Aorta (tissue), 5 donors: ENCODE data around the gene PDZD4. TPM values are rescaled to one million over a fixed set of nuclear protein-coding genes. Genes with fewer than 3 reads are reported as not detected.

ENCODE experiments used
- ATAC-seq: fragments of 200-7000 bp; cut with Tn5 transposase; one replicate; pipeline ENCODE4 v1.9.1; 2022; ENCODE audit warnings: moderate library complexity; ENCODE audit not compliant: low FRiP score
- DNase-seq, 2 donors: peaks; one replicate each; pipeline ENCODE4 v3.0.0-alpha.2; 2020
- H3K27ac ChIP-seq, 2 donors: one replicate each; pipeline ENCODE4 v1.5.1; 2013; ENCODE audit warnings: low read length in 2 of 2, mild to moderate bottlenecking in 2 of 2, moderate library complexity in 2 of 2, control low read depth in 1 of 2, inconsistent platforms in 1 of 2, low read depth in 1 of 2
- H3K27me3 ChIP-seq, 2 donors: one replicate each; pipeline ENCODE4 v1.6.1; 2013; ENCODE audit warnings: control low read depth in 1 of 2, low read length in 1 of 2, mild to moderate bottlenecking in 1 of 2, moderate library complexity in 1 of 2; ENCODE audit not compliant: insufficient read depth in 2 of 2, control insufficient read depth in 1 of 2
- H3K36me3 ChIP-seq, 2 donors: one replicate each; pipeline ENCODE4 v1.6.1; 2013; ENCODE audit warnings: control low read depth in 1 of 2, low read length in 1 of 2, mild to moderate bottlenecking in 1 of 2; ENCODE audit not compliant: insufficient read depth in 2 of 2, control insufficient read depth in 1 of 2
- H3K4me1 ChIP-seq, 2 donors: one replicate each; pipeline ENCODE4 v1.6.1; 2013; ENCODE audit warnings: low read length in 2 of 2, control low read depth in 1 of 2, mild to moderate bottlenecking in 1 of 2, moderate library complexity in 1 of 2; ENCODE audit not compliant: insufficient read depth in 2 of 2, control insufficient read depth in 1 of 2
- H3K4me3 ChIP-seq, 2 donors: one replicate each; pipeline ENCODE4 v1.5.1; 2013; ENCODE audit warnings: low read length in 2 of 2, control low read depth in 1 of 2, mild to moderate bottlenecking in 1 of 2
- H3K9me3 ChIP-seq: one replicate; pipeline ENCODE4 v1.6.1; 2013; ENCODE audit warnings: mild to moderate bottlenecking, low read length; ENCODE audit not compliant: control insufficient read depth
- WGBS, 2 donors: extraction: QIAGEN DNeasy Blood & Tissue Kit; methylation state at CpG; one replicate each; pipeline ENCODE4 v1.1.7; 2013; 5-methylcytosine and 5-hydroxymethylcytosine counted together
- intact Hi-C, 2 donors: fragments of 100-400 bp; cut with DNase I; formaldehyde crosslinking; loops; one replicate each; pipeline versions ENCODE4 v1.14.2 to v1.15.0; 2022
- polyA plus RNA-seq, 2 donors: library from polyadenylated mRNA; stranded (reverse); fragments of 200-250 nt; gene quantifications; one replicate each; pipeline ENCODE4 v1.2.3, GENCODE V29; 2013
- total RNA-seq, 2 donors: library from RNA; stranded (reverse); fragmentation: NEBNext Ultra II Directional; extraction: Animal tissue kit (Norgen Biotek cat#: 25700); gene quantifications; one replicate each; pipeline ENCODE4 v1.2.1, GENCODE V29; 2021
- donor health status: healthy with polysubstance abuse.
- donor health status: Bipolar disorder and iron deficiency.
- donor health status: DM: no; HTN: no; CAD: no.
- donor health status: DM: no; HTN: no; CAD: no.
- donor health status: DM: yes; HTN: yes; CAD: no.

PDZD4 gene
- total and polyA plus RNA-seq, 4 donors, result 4.4 to 27.3 (median 15.6) TPM

GRCh38 chrX:153780678-153781427 lies 49.5 kb downstream of the PDZD4 start, which contains the start of gene SRPK3:
SRPK3 (plus strand) TSS chrX:153781041; CDS start chrX:153781087, 46 bp downstream.
- DNase-seq (no peak), ATAC-seq (peak; percentile 9)
- WGBS, 2 donors, result 6 to 52% methylated on average over 49 to 52 of the region's 52 CpGs
- no peak within 1 kb of the TSS for H3K4me3 ChIP-seq
- peak within 1 kb of the TSS in 1 of 2 donors; percentile 39 for H3K27ac ChIP-seq
- no peaks in the 10 kb centered on the region for H3K27me3 ChIP-seq
- no peaks in the 10 kb centered on the region for H3K4me1 ChIP-seq
- no peaks in the 10 kb centered on the region for H3K9me3 ChIP-seq
- intact Hi-C loops, result no loop called here
- peaks cover 0 to 3% of the 10 kb centered on the region in 2 donors for H3K36me3 ChIP-seq

GRCh38 chrX:153779891-153780677 lies 50.3 kb downstream of the PDZD4 start:
- H3K9me3 ChIP-seq, result no peaks in the 10 kb centered on the region
- intact Hi-C loops, result no loop called here
- H3K4me1 ChIP-seq, result no peaks in the 10 kb centered on the region
- DNase-seq, result no peak
- 78 to 82% methylated on average over 18 of the region's 18 CpGs for WGBS, 2 donors
- no peaks in the 10 kb centered on the region for H3K27me3 ChIP-seq
- peak overlapping the region in 1 of 2 donors; percentile 29 for H3K27ac ChIP-seq
- H3K4me3 ChIP-seq, result no peak overlapping the region
- no peaks in the 10 kb centered on the region for H3K36me3 ChIP-seq
- ATAC-seq, result no peak

- intact Hi-C loops, result no loop called here
- H3K27ac ChIP-seq, result no peak overlapping the region
- no peaks in the 10 kb centered on the region for H3K27me3 ChIP-seq
- 70 to 73% methylated on average over 15 to 16 of the region's 16 CpGs for WGBS, 2 donors
- peak in 1 of 2 donors; percentile 45 for DNase-seq
- no peaks in the 10 kb centered on the region for H3K9me3 ChIP-seq
- H3K36me3 ChIP-seq, result no peaks in the 10 kb centered on the region
- no peak for ATAC-seq
- no peaks in the 10 kb centered on the region for H3K4me1 ChIP-seq
- no peak overlapping the region for H3K4me3 ChIP-seq
These were observed 51.7 kb downstream of the PDZD4 start for GRCh38 chrX:153778684-153779101.

DNA sequence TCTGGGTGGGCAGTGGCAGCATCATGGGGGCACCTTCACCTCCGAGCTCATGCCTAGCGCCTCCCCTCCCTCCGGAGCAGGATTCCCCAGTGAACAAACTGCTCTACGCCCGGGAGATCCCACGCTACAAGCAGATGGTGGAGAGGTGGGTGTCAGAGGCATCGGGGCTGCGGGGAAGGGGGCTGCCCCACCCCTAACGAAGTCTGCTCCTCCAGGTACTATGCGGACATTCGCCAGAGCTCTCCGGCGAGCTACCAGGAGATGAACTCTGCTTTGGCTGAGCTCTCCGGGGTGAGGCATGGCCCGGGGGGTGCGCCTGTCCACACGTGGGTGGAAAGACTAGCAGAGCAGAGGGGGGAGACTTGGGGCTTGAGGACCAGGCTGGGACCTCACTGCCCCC lies 52.2 kb downstream of the PDZD4 start:
- DNase-seq (peak in 1 of 2 donors; percentile 37), ATAC-seq (no peak)
- WGBS, 2 donors, result 64 to 76% methylated on average over 17 of the region's 17 CpGs

DNA sequence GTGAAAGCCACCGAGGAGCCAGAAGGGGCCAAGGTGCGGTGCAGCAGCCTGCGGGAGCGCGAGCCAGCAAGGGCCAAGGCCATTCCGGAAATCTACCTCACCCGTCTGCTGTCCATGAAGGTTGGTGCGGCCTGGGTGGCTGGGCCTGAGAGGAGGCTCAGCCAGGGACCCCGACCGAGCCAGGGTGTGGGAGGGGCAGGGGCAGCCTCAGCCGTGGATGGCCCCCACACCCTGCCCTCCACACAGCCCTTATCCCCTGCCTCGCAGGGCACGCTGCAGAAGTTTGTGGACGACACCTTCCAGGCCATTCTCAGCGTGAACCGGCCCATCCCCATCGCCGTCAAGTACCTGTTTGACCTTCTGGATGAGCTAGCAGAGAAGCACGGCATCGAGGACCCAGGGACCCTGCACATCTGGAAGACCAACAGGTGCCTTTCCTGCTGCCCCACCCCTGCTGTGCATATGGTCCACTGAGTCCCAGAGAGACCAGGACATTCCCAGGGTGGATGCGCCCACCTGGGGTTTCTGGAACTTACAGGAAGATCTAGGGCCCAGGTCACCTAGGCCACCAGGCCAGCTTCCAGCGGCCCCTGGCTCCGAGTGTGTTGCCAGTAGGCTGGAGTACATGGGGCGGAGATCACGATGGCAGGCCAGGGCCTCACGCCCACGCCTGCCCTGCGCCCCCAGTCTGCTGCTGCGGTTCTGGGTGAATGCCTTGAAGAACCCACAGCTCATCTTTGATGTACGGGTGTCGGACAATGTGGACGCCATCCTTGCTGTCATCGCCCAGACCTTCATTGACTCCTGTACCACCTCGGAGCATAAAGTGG lies 52.9 kb downstream of the PDZD4 start:
- Histone ChIP-seq H3K27me3 (no peaks in the 10 kb centered on the region), H3K27ac (no peak overlapping the region), H3K36me3 (no peaks in the 10 kb centered on the region), H3K4me1 (no peaks in the 10 kb centered on the region), H3K9me3 (no peaks in the 10 kb centered on the region), H3K4me3 (no peak overlapping the region)
- ATAC-seq, result no peak
- 87 to 92% methylated on average over 34 of the region's 34 CpGs for WGBS, 2 donors
- no peak for DNase-seq
- intact Hi-C loops, result no loop called here

More for the DNA sequence above, 52.2 kb downstream of the PDZD4 start:
- Histone ChIP-seq H3K9me3 (no peaks in the 10 kb centered on the region), H3K4me1 (no peaks in the 10 kb centered on the region), H3K36me3 (no peaks in the 10 kb centered on the region), H3K4me3 (no peak overlapping the region), H3K27ac (no peak overlapping the region), H3K27me3 (no peaks in the 10 kb centered on the region)
- intact Hi-C loops, result no loop called here

DNA sequence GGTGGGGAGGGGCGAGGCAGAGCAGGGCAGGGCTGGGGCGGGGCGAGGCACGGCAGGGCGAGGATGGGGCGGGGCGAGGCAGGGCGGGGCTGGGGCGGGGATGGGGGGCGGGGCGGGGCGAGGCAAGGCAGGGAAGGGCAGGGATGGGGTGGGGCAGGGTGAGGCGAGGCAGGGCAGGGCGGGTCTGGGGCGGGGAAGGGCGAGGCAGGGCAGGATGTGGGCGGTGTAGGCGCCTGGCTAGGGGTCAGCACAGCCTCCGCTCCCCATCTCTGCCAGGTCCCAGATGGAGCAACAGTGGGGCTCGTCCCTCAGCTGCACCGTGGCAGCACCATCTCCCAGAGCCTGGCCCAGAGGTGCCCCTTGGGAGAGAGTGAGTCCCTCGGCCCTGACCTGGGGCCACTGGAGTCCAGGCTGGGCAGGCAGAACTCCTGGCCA lies 53.7 kb downstream of the PDZD4 start:
- ATAC-seq, result no peak
- Histone ChIP-seq H3K4me1 (no peaks in the 10 kb centered on the region), H3K36me3 (no peaks in the 10 kb centered on the region), H3K27me3 (no peaks in the 10 kb centered on the region), H3K9me3 (no peaks in the 10 kb centered on the region), H3K4me3 (no peak overlapping the region), H3K27ac (no peak overlapping the region)
- no peak for DNase-seq
- intact Hi-C loops, result no loop called here
- 83 to 87% methylated on average over 7 to 14 of the region's 22 CpGs for WGBS, 2 donors

DNA sequence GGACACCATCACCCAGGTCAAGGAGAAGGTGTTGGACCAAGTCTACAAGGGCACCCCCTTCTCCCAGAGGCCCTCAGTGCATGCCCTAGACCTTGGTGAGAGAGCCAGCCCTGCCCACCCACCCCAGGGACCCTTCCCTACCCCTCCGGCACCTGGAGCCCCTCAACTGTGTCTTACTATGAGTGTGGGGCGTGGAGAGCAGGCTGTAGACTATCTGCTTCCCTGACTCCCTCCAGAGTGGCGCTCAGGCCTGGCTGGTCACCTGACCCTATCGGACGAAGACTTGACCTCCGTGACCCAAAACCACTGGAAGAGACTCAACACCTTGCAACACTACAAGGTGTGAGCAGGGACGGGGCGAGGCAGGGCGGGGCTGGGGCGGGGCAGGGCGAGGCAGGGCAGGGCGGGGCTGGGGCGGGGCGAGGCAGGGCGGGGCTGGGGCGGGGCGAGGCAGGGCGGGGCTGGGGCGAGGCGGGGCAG lies 54.2 kb downstream of the PDZD4 start:
- DNase-seq (no peak), ATAC-seq (no peak)
- Histone ChIP-seq H3K9me3 (no peaks in the 10 kb centered on the region), H3K36me3 (no peaks in the 10 kb centered on the region), H3K27ac (no peak overlapping the region), H3K27me3 (no peaks in the 10 kb centered on the region), H3K4me3 (no peak overlapping the region), H3K4me1 (no peaks in the 10 kb centered on the region)
- 81 to 82% methylated on average over 20 of the region's 20 CpGs for WGBS, 2 donors
- intact Hi-C loops, result no loop called here
